NCI-H2227 (cell line): ENCODE measurements around the gene POLR3H.
"Not testable (repeated sequence)": the region's sequence is repeated elsewhere in the genome, so short reads cannot be mapped to it uniquely, and the experiment has no call there.

Experiments
- DNase-seq: peaks from one replicate; lab custom pipeline; 2025; ENCODE audit not compliant: unreplicated experiment; lab: John Stamatoyannopoulos, UW

Gene POLR3H, protein sequence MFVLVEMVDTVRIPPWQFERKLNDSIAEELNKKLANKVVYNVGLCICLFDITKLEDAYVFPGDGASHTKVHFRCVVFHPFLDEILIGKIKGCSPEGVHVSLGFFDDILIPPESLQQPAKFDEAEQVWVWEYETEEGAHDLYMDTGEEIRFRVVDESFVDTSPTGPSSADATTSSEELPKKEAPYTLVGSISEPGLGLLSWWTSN

DNA sequence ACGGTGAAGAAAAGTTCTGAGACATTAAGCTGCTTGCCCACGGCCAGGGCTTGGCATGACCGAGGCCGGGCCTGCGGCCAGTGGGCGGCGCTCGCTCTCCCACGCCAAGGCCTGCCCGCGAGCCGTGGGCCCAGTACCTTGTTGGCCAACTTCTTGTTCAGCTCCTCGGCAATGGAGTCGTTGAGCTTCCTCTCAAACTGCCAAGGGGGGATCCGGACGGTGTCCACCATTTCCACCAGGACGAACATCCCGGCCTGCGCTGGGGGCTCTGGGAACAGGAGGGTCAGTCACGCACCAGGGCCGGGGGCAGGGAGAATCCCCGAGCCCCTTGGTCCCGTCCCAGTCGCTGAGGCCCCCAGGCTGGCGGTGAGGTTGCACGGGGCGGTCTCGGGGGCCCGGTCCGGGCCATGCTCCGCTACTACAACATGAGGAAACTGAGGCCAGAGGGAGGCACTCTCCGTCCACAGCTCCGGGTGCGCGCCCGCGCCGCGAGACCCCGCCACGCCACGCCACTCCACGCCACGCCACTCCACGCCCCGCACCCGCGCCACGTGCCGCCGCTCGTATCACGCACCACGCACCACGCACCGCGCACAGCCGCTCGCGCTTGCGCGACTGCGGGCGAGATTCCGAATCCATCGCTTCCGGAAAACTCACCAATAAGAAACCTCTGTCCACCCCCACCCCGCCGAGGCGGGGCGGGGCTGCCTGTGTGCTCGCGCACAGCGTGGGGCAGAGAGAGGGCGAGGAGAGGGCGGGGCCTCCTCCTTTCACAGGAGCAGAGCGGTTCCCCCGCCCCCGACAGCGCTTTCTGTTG lies at the start of gene POLR3H:
Gene POLR3H (minus strand): TSS at position 617 of the 817 bp plus-strand sequence. CDS start 369 bp downstream, at position 248.
- peak; percentile 97 for DNase-seq

DNA sequence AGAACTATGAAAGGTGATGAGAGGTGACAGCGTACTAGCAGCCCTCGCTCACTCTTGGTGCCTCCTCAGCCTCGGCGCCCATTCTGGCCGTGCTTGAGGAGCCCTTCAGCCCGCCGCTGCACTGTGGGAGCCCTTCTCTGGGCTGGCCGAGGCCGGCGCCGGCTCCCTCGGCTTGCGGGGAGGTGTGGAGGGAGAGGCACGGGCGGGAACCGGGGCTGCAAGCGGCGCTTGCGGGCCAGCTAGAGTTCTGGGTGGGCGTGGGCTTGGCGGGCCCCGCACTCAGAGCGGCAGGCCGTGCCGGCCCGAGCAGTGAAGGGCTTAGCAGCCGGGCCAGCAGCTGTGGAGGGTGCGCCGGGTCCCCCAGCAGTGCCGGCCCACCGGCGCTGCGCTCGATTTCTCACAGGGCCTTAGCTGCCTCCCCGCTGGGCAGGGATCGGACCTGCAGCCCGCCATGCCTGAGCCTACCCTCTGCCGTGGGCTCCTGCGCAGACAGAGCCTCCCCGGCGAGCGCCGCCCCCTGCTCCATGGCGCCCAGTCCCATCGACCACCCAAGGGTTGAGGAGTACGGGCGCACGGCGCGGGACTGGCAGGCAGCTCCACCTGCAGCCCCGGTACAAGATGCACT lies 49.2 kb upstream of the POLR3H start:
- not testable (repeated sequence) for DNase-seq

DNA sequence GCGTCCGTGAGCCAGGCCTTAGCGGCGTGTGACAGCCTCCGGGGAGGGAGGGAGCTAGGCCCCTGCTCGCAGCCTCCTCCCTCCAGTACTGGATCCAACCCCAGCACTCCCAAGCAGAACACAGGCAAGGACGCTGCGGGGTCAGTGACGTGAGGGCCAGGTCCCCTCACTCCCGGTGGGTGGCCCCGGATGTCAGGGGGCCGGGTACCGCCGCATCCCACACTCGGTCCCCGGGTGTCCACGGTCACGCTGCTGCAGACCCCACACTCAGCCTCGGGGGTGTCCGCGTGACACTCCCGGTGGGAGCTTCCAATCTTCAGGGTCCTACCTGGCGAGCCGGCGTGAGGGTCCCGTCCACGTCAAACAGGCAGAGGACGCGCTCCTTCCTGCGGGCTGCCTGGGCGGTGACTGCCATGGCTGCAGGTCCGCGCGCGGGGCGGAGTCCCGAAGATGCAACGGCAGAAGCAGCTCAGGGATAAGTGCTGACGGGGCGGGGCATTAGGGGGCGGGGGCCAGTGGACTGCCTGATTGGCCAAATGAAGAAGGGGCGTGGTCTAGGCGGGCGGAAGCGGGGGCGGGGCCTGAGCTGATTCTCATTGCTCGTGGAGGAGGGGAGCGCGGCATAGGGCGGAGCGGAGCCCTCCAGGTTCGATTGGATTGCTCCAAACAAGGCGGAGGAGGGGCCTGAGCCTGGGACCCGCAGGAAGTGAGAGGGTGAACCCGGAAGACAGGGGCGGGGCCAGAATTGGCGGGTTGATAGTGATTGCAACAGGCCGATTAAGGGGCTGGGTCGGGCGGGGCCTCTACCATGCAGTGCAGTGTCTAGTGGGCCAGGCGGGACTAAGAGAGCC lies 45.3 kb upstream of the POLR3H start, which contains the start of gene PMM1:
Gene PMM1 (minus strand): TSS at position 450 of the 851 bp plus-strand sequence. CDS start 35 bp downstream, at position 415.
- peak; percentile 98 for DNase-seq

DNA sequence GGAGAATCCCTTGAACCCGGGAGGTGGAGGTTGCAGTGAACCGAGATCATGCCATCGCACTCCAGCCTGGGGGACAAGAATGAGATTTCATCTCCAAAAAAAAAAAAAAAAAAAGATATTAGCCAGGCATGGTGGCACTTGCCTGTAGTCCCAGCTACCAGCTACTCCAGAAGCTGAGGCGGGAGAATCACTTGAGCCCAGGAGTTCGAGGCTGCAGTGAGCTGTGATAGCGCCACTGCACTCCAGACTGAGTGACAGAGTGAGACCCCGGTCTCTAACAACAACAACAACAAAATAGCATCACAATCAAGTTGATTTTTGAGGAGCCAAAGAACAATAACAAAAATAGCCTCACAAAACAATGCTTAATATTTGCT lies 43.1 kb upstream of the POLR3H start:
- DNase-seq, result no peak

DNA sequence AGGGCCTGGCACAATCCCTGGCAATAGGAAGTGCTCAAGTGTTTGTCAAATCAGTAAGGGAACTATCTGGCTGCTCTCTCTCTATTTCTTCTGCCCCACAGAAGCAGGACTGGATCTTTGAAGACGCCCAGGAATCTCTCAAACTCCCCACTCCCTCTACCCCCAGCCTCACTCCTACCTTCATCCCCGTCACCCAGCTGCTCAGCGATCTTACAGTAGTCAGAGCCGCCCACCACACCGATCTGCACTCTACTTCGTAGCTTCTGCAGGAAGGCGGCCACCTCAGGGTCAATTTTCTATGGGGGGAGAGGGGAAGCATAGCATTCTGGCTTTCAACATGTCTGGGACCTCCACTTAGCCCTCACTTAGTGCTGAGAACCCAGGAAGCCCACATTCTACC lies 41.6 kb upstream of the POLR3H start:
- no peak for DNase-seq

DNA sequence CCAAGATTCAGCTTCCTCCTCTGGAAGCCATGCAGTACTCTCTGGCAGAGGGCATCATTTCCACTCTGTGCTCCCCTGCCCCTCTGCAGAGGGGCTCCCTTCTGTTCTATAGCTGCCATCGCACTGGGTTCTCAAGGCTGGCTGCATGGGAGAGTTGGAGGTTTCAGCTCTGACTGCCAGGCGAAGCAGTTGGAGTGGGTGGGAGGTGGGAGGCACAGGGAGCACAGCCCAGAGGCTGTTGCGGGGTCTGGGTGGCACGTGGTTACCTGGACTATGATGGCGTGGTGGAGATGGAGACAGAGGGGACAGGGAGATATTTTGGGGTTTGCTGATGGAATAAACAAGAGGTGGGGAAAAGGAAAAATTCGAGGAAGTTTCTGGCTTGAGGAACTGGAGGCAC lies 40.6 kb upstream of the POLR3H start:
- DNase-seq, result no peak

DNA sequence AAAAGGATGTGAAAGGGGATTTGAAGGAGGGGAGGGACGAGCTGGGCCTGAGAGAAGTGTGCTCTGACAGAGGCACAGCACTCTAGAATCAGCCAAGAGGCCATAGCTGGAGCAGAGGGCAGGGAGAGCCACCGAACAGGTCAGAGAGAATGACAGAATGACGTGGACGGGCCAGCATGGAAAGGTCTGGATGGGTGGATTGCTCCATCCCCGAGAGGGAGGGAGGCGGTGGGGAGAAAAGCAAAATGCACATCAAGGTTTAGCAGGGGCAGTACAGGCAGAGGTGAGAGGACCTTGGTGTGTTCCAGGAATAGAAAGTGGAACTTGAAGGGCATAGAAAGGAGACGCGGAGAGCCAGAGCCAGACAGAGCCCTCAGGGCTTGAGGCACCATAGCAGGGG lies 38.4 kb upstream of the POLR3H start:
- no peak for DNase-seq

DNA sequence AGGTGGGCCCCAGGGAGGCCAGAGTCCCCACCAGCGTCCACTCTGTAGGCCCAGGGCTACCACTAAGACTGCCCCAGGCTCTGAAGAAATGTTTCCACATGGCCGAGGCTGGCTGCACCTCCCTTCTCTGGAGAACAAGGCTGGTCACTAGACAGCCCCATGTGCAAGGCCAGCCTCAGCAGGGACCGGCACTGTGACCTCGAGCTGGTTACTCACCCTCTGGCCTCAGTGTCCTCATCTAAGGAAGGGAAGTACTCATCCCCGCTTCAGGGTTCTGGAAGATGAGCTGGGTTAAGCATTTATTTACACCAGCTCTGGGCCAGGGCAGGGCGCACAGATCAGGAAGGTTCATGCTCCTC lies 35.7 kb upstream of the POLR3H start:
- no peak for DNase-seq

DNA sequence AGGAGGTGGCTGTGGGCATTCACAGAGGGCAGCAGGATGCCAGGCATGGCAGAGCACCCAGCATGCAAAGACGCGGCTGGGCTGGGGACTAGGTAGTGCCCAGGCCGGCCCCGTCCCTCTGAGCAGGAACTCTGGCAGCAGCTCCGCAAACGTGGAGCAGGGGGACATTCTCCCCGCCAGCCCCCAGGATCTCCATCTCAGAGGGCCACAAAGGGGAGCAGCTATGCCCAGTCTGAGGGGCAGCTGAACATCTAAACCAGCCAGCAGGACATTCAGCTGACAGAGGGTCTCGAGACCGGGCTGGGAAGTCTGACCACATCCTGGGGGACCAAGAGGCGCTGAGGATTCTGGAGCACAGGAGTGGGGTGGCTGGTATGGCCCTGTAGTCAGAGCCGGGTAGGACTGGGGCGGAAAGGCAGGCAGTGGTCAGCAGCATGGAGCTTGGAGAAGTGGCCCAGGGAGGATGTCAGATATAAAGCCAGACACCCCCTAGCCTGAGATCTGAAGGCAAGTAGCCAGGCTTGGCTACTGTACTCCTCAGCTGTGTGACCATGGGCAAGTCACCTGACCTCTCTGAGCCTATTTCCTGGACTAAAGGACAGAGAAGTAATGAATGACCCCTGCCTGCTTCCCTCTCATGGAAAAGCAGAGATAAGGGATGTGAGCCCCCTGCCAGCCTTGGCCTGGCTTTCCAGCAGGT lies 35.2 kb upstream of the POLR3H start:
- no peak for DNase-seq

DNA sequence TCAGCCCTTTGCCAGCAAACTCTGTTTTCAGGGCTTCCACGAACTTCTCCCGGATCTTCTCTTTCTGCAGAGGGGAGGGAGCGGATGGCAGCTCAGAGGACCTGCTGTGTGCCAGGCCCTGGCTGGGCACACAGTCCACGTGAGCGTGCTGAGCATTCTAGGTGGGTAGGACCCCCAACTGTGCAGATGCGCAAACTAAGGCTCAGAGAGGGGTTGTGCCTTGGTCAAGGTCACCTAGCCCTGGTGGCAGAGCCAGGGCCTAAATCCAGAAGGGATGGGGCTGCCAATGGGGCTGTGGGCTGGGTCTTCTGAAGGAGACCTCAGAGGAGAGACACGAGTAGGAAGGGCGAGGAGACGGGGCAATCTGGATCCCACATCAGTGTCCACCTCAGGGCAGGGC lies 34.5 kb upstream of the POLR3H start:
- no peak for DNase-seq

DNA sequence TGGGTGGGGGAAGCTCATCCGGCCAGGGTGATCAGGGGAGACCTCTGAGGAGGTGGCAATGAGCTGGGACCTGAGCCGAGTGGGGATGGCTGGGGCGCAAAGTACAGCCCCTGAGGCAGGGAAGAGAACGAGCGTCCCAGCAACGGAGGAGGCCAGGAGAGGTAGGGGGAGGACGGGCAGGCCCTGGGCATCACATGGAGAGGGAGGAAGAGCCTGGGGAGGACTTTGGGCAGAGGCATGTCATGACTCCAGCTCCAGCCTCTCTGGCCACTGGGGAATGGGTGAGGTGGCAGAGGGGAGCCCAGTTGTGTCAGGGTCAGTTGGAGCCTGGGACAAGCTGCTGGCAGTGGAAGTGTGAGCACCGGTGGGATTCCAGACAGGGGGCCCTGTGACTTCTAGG lies 33.8 kb upstream of the POLR3H start:
- no peak for DNase-seq

DNA sequence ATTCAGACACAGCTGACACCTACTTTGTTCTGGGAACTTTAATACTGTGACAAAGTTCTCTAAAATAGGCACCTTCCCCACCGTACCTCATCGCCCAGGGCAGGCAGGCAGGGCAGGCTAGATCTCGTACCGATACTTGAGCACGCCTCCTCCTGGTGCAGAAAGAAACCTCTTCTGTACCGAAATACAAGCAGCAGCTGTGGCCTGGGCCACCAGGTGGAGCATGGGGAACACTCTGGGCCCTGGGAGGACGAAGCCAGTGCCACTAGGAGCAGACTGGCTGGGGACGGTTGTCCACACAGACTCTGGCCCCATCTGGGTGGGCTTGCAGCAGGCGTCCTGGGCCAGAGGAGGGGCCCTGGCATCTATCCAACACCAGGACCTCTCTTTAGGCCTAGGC lies 32.6 kb upstream of the POLR3H start:
- DNase-seq, result peak; percentile 14

DNA sequence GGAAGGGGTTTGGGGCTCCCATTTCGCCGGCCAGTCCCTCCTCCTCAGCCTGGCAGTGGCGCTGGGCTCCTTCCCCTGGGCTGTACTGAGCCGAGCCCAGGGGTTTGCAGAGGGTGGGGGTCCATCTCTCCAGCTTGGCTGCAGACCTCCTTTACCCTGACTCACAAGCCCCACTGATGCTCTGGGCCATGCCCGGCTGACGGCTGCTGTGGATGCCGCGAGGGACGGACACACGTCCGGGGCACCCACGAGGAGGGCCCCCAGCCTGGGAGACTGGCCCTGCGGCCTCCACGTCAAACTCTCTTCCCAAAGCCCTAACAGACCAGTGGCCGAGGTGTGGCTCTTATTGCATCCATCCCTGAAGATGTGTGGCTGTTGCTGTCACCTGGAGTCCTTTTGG lies 31.3 kb upstream of the POLR3H start:
- no peak for DNase-seq

DNA sequence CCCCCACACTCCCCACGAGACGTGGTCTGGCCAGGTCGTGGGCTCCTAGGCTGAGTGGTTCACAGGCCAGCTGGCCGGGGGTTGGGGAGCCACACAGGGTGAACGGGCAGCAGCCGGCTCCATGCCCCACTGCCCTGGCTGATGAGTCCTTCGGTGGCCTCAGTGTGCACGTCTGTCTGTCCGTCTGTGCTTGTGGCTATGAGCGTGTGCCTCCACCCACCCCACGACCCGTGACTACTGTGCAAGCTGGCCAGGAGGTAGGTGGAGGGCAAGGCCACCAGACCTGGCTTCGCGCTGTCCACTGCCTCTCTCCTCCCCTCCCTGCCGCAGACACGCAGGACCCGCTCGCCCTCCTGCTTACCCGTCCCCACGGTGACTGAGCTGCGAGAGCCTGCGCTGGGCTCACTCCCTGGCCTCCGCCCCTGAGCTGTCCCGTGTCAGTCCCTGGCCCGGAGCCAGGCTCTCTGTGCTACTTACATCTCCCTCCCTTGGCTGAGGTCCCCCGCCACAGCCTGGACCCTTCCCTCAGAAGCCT lies 30.6 kb upstream of the POLR3H start:
- DNase-seq, result no peak

DNA sequence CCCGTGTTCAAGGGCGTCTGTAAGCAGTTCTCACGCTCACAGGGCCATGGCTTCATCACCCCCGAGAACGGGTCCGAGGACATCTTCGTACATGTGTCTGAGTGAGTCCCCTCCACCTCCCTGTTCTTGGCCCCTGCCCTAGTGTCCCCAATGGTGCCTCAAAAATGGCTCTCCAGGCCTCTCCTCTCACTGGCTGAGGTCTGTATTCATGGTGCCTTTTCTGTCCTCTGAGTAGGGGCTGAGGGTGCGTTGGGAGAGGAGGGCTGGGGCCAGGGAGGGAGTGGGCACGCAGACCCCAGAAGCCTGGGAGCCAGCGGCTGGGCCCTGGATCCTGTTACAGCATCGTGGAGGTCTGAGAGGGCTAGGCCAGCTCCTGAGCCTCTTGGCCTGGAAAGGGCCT lies 29.4 kb upstream of the POLR3H start:
- no peak for DNase-seq

DNA sequence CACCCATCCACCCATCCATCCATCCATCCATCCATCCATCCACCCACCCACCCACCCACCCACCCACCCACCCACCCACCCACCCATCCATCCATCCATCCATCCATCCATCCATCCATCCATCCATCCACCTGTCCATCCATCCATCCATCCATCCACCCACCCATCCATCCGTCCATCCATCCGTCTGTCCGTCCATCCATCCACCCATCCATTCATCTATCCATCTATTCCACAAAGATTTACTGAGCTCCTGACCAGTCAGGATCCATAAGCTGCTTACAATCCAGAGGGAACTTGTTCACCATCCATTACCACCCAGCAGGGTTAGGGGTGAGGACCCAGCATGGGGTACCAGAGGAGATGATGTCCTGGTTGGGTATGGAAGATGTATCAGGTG lies 28.0 kb upstream of the POLR3H start:
- not testable (repeated sequence) for DNase-seq

DNA sequence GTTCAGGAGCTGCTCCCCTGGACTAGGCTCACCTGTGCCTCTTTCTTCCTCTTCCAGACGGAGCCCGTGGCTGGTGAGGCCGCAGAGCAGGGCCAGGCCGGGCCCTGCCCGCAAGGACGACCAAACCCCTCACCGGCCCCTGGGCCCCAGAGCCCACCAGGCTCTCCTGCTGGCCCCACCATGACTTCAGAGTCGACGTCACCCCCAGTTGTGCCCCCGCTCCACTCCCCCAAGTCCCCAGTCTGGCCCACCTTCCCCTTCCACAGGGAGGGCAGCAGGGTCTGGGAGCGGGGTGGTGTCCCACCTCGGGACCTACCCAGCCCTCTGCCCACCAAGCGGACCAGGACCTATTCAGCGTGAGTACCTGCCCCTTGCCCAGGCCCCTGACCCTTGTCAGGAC lies 27.5 kb upstream of the POLR3H start:
- no peak for DNase-seq

DNA sequence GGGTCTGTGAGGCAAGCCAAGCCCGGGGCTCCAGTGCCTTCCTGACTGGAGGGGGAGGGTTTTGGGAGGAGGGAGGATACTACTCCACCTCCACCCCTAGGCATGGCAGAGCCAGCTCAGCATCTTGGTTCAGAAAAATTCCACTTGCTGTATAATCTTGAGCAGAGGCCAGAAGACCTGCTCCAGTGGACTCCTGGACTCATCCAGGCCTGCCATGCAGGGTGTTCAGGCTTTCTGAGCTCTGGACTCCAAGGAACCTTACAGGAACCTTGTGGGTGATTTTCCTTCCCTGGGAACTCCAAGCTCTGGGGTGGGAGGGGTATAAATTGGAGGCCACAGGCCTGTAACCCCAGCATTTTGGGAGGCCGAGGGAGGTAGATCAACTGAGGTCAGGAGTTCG lies 26.0 kb upstream of the POLR3H start:
- DNase-seq, result no peak

DNA sequence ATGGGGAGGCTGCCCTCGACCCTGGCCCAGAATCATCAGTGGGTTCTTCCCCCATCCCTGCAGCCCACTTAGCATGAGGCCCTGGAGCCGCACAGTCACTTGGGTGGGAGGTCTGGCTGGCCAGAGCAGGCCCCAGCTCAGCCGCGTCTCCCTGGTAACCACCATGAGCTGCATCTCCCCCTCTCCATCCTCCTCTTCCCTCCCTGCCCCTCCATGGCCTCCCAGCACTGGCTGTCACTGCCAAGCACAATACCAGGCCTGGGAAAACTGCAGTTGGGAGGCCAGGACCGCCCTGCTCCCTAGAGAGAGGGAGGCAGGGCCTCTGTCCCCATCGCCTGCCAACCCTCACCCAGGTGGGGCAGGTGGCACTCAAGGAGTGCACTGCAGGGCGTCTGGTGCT lies 24.5 kb upstream of the POLR3H start:
- peak; percentile 25 for DNase-seq

DNA sequence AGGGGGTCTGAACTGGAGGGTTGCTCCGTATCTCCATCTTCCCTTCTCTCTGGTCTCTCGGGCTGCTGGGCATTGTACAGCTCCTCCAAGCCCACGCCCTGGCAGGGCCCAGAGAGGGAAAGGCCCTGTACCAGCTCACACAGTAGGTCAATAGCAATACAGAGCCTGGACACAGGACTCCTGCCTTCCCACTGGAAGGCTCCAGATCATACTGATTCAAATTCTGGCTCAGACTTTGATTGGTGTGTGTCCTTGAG lies 23.2 kb upstream of the POLR3H start:
- DNase-seq, result no peak
